Cardiac muscle cell (in vitro differentiated cells and primary cell): ENCODE results near the gene PAEP. TPM values are rescaled to one million over a fixed set of nuclear protein-coding genes. Genes with fewer than 3 reads are reported as not detected.

ENCODE experiments used
- DNase-seq, 2 donors: peaks; one replicate each; pipeline versions ENCODE4 v3.0.0 to v3.0.0-alpha.2; 2010 to 2017; ENCODE audit warnings: low read depth in 1 of 2, low spot score in 1 of 2
- H3K27ac ChIP-seq: fragments of 200-600 bp; sonication (generic); 2 replicates; pipeline ENCODE4 v1.5.1; 2016
- H3K27me3 ChIP-seq: fragments of 200-600 bp; sonication (generic); 2 replicates; pipeline ENCODE4 v1.6.0; 2016; ENCODE audit warnings: control low read depth
- H3K36me3 ChIP-seq: fragments of 200-600 bp; sonication (generic); 2 replicates; pipeline ENCODE4 v1.5.1; 2016; ENCODE audit warnings: control low read depth
- H3K4me1 ChIP-seq: fragments of 200-600 bp; sonication (generic); 2 replicates; pipeline ENCODE4 v1.8.1; 2017; ENCODE audit warnings: low read depth, mild to moderate bottlenecking, mixed run types
- H3K4me3 ChIP-seq: fragments of 200-600 bp; sonication (generic); 2 replicates; pipeline ENCODE4 v1.5.1; 2016; ENCODE audit warnings: mild to moderate bottlenecking
- H3K9me3 ChIP-seq: fragments of 200-600 bp; sonication (generic); 2 replicates; pipeline ENCODE4 v1.5.1; 2017; ENCODE audit warnings: low read depth, mild to moderate bottlenecking, control low read depth
- CTCF ChIP-seq: IDR thresholded peaks from 2 replicates; pipeline ENCODE4 v1.5.1; 2012; ENCODE audit warnings: low read depth, mild to moderate bottlenecking, low read length
- polyA plus RNA-seq: library from polyadenylated mRNA; unstranded; fragments of >200 nt; fragmentation: Nextera tagmentation; extraction: Ambion mirVana; gene quantifications from 2 replicates; pipeline ENCODE4 v1.2.1, GENCODE V29; 2016
- total RNA-seq: library from RNA; depleted of rRNA; stranded (reverse); fragments of >200 nt; gene quantifications from 2 replicates; pipeline ENCODE4 v1.2.3, GENCODE V29; 2016

Gene PAEP
- total and polyA plus RNA-seq, 2 experiments from 2014 or later, result not detected

DNA sequence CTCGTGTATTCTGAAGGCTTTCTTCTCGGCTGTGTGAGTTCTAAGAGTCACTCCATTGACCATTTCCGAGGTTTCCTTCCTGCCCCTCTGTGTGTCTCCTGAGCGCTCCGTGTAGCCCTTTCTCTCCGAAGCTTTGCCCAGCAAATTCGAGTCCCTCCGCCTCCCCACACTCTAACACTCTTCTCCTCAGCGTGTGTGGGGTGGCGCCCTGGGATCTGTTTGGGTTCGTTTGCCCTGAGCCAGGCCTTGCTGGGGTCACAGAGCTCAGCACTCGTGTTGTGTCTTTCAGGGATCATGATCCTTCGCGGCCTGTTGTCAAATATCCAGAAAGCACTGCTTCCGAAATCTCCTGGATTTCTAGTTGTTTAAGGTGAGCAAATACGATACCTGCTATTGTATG is 5.6 kb upstream of the PAEP start:
- DNase-seq, result no peak
- Histone ChIP-seq H3K27me3 (no peaks in the 10 kb centered on the region), H3K27ac (no peak overlapping the region), H3K4me1 (no peaks in the 10 kb centered on the region), H3K9me3 (no peaks in the 10 kb centered on the region), H3K36me3 (no peaks in the 10 kb centered on the region), H3K4me3 (no peak overlapping the region)
- TF ChIP-seq CTCF, result no peak

DNA sequence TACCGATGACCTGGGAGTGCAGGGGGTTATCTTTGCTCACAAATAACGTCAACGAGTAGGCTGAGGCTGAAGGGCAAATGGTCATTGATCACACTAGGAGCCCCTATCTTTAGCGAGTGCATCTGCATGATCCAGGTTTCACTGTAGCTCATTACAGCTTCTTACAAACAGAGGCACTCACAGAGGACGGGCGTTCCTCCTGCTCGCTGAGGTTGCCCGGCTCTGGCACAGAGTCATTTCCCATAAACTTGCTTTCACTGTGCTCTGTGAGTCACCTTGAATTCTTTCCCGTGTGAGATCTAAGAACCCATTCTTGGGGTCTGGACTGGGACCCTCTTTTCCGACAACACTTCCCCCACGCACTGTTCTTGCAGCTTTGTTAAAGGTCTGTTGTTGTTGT is 1.9 kb upstream of the PAEP start:
- TF ChIP-seq CTCF, result no peak
- no peak overlapping the region for H3K4me3 ChIP-seq
- peak in 1 of 2 donors; percentile 39 for DNase-seq
- no peak overlapping the region for H3K27ac ChIP-seq
- no peaks in the 10 kb centered on the region for H3K36me3 ChIP-seq
- H3K27me3 ChIP-seq, result no peaks in the 10 kb centered on the region
- no peaks in the 10 kb centered on the region for H3K9me3 ChIP-seq
- H3K4me1 ChIP-seq, result no peaks in the 10 kb centered on the region

DNA sequence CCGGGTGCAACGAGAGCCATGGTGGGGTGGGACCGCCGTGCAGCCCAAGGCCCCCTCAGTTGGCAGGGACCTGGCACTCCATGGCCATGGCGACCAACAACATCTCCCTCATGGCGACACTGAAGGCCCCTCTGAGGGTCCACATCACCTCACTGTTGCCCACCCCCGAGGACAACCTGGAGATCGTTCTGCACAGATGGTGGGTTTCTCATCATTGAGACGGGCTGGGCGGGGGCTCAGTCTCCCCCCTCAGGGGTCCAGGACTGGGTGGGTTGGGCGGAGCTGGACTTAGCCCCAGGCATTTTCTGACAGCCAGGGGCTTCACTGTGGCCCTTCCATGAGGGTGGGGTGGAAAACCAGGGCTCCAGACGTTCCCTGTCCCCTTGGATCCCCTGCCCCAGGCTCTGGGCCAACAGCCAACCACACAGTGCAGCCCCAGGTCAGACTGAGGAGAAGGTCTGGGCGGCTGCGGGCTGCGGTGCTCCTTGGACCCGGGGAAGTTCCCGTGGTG is 734 bp downstream of the PAEP start:
- Histone ChIP-seq H3K4me1 (no peaks in the 10 kb centered on the region), H3K9me3 (no peaks in the 10 kb centered on the region), H3K27me3 (no peaks in the 10 kb centered on the region), H3K4me3 (no peak overlapping the region), H3K36me3 (no peaks in the 10 kb centered on the region), H3K27ac (no peak overlapping the region)
- no peak for TF ChIP-seq CTCF
- DNase-seq, result no peak

DNA sequence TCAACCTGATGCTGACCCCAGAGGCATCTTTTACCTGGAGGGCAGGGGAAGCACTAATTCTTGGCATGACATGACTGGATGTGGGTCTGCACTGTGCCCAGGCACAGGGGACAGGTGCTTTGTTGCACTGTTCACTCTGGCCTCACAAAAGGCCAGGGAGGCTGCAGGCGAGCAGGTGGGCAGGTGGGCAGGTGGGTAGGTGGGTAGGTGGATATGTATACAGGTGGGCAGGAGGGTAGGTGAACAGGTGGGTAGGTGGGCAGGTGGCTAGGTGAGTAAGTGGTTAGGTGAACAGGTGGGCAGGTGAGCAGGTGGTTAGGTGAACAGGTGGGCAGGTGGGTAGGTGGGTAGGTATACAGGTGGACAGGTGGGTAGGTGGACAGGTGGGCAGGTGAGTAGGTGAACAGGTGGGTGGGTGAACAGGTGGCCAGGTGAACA is 1.5 kb downstream of the PAEP start:
- no peak overlapping the region for H3K27ac ChIP-seq
- H3K27me3 ChIP-seq, result no peaks in the 10 kb centered on the region
- H3K4me3 ChIP-seq, result no peak overlapping the region
- no peaks in the 10 kb centered on the region for H3K4me1 ChIP-seq
- no peak for TF ChIP-seq CTCF
- no peak for DNase-seq
- no peaks in the 10 kb centered on the region for H3K9me3 ChIP-seq
- no peaks in the 10 kb centered on the region for H3K36me3 ChIP-seq

- DNase-seq, result no peak
- Histone ChIP-seq H3K9me3 (no peaks in the 10 kb centered on the region), H3K4me3 (no peak overlapping the region), H3K4me1 (no peaks in the 10 kb centered on the region), H3K36me3 (no peaks in the 10 kb centered on the region), H3K27me3 (no peaks in the 10 kb centered on the region), H3K27ac (no peak overlapping the region)
- TF ChIP-seq CTCF, result no peak
Observed at GRCh38 chr9:135563858-135564257, 2.3 kb downstream of the PAEP start.

DNA sequence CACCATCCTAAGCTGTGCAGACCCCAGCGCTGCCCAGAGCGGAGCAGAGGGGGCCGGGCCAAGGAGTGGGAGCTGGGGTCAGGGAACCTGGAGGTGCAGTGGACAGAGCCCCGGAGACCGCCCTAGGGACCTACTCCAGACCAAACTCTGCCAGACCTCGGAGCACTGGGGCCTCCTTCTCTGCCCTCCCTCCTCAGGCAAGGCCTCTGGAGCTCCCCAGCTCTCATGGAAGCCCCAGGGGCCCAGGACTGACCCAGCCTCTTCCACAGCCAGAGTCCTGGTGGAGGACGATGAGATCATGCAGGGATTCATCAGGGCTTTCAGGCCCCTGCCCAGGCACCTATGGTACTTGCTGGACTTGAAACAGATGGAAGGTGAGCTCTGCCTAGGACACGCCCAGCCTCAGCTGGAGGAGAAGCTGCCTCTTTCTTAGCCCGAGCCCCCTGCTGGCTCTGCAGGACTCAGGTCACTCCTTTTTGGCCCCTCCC is 3.6 kb downstream of the PAEP start:
- Histone ChIP-seq H3K4me3 (no peak overlapping the region), H3K27ac (no peak overlapping the region), H3K36me3 (no peaks in the 10 kb centered on the region), H3K9me3 (no peaks in the 10 kb centered on the region), H3K27me3 (no peaks in the 10 kb centered on the region), H3K4me1 (no peaks in the 10 kb centered on the region)
- TF ChIP-seq CTCF, result no peak
- DNase-seq, result no peak
